Lower leg skin (tissue), 4 donors: ENCODE results near the gene FLT1. TPM values are rescaled to one million over a fixed set of nuclear protein-coding genes. Genes with fewer than 3 reads are reported as not detected.

Experiments
- DNase-seq, 2 donors: peaks; one replicate each; pipeline ENCODE4 v3.0.0-alpha.2; 2019; ENCODE audit warnings: low spot score in 2 of 2
- H3K4me3 ChIP-seq: fragments of 200-600 bp; sonication (generic); 2 replicates; pipeline ENCODE4 v1.5.1; 2017; ENCODE audit warnings: mild to moderate bottlenecking, low read depth; ENCODE audit not compliant: poor library complexity, severe bottlenecking
- POLR2A ChIP-seq, 2 donors: fragments of 450-650 bp; IDR thresholded peaks; one replicate each; pipeline ENCODE4 v1.6.1; 2016 to 2017; ENCODE audit warnings: antibody characterized with exemption in 2 of 2, mild to moderate bottlenecking in 1 of 2, moderate library complexity in 1 of 2
- WGBS, 2 donors: methylation state at CpG; one replicate each; pipeline ENCODE4 v1.1.5; 2018; 5-methylcytosine and 5-hydroxymethylcytosine counted together
- intact Hi-C: fragments of 100-400 bp; cut with DNase I; formaldehyde crosslinking; loops from one replicate; pipeline ENCODE4 v1.15.0; 2023; ENCODE audit warnings: low total_unique reads
- total RNA-seq, 4 donors: library from RNA; depleted of rRNA; stranded (reverse); fragments of >200 nt; gene quantifications; one replicate each; pipeline ENCODE4 v1.1.0, GENCODE V29; 2016
- TF ChIP-seq, protein P1 (sequence below), 3 donors: fragments of 450-650 bp; IDR thresholded peaks; one replicate each; pipeline ENCODE4 v1.5.1; 2016; ENCODE audit warnings: antibody characterized with exemption in 3 of 3, mild to moderate bottlenecking in 3 of 3, moderate library complexity in 2 of 3

The FLT1 gene
- total RNA-seq, 4 donors from 2014 or later = 5.3 to 16.3 (median 9.7) TPM

DNA sequence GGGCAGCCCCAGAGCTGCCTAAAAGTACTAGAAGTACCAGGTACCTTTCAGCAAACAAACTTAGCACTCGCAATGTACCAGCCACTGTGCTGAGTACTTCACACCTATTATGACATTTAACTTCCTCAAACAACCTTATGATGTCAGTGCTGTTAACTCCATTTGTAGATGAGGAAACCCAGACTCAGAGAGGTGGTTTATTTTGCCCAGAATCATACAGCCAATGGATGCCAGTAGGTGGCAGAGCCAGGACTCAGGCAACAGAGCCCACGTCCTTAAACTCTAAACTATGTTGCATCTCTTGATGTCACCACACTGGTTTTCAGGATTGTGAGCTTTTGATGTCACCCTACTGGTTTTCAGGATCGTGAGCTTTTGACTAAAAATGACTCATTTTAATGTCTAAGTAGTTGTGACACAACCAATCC lies 78.9 kb downstream of the FLT1 start:
- DNase-seq = no peak
- no peak overlapping the region for H3K4me3 ChIP-seq
- 61 to 66% methylated on average over 3 of the region's 3 CpGs for WGBS, 2 donors
- TF ChIP-seq POLR2A (IDR thresholded peaks at IDR 0.05) = no peak
- TF ChIP-seq, protein P1, sequence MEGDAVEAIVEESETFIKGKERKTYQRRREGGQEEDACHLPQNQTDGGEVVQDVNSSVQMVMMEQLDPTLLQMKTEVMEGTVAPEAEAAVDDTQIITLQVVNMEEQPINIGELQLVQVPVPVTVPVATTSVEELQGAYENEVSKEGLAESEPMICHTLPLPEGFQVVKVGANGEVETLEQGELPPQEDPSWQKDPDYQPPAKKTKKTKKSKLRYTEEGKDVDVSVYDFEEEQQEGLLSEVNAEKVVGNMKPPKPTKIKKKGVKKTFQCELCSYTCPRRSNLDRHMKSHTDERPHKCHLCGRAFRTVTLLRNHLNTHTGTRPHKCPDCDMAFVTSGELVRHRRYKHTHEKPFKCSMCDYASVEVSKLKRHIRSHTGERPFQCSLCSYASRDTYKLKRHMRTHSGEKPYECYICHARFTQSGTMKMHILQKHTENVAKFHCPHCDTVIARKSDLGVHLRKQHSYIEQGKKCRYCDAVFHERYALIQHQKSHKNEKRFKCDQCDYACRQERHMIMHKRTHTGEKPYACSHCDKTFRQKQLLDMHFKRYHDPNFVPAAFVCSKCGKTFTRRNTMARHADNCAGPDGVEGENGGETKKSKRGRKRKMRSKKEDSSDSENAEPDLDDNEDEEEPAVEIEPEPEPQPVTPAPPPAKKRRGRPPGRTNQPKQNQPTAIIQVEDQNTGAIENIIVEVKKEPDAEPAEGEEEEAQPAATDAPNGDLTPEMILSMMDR (IDR thresholded peaks at IDR 0.05) = no peak
- intact Hi-C loops = no loop called here

DNA sequence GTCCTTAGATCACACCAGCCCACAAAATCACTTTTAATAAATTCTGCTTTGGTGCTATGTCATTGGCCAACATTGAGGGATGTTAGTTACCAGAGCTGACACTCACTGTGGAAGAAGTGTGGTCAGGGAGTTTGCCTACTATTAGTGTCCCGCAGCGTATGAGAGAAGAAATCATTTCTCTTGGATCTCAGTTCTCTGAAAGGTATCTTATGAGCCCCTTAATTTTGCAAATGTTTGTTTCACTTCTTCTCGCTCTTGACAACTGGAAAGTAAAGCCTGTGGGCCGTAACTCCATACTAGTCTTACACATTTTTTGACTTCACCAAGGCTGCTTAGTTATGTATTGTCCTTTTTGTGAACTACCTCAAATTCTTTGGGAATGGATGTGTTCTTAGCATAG lies 80.9 kb downstream of the FLT1 start:
- intact Hi-C loops = no loop called here
- no peak for TF ChIP-seq POLR2A (IDR thresholded peaks at IDR 0.05)
- TF ChIP-seq, protein P1 (IDR thresholded peaks at IDR 0.05) = no peak
- no peak for DNase-seq
- H3K4me3 ChIP-seq = no peak overlapping the region
- WGBS, 2 donors = 92 to 95% methylated on average over 4 of the region's 4 CpGs

DNA sequence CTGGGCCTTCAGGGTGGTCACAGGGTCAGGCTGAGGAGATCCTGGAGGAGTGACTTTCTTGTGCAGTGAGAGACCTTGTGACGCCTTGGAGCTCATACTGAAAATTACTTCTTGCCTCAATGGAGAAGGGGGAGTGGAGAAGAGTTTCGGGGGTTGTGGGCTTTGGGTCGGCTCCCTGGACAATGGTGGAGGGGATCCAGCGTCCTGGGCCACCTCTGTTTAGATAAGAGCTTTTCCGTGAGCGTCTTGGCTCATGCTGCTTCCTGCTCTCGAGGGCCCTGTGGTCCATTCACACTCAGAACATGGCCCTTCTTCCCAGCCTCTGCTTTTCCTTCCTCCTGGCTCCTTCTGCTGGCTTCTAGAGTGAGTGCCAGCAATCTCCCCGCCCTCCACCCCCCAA lies 81.9 kb downstream of the FLT1 start:
- no peak for DNase-seq
- intact Hi-C loops = no loop called here
- WGBS, 2 donors = 75 to 78% methylated on average over 8 of the region's 8 CpGs

DNA sequence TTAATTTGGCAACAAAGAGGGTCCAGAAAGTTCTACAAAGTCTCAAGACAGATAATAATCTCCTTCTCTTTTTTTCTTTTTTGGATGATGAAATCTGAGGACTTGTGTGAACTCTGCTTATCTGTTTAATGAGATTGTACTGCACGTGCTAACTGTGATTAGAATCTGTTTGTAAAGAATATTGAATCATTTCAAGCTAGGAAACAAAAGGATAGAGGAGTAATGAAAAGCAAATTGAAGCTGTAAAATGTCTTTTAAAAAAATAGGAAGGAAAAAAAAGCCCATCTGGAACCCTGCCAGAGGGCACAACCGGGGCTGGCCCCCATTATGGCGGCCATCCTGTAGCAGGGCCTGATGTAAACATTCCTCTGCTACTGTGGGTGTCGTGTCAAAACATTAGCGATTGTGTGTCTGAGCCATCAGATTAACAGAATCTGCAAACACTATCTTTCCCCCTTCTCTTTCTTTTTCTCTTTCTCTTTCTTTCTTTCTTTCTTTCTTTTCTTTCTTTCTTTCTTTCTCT lies 83.0 kb downstream of the FLT1 start:
- H3K4me3 ChIP-seq = no peak overlapping the region
- intact Hi-C loops = no loop called here
- no peak for DNase-seq
- no peak for TF ChIP-seq POLR2A (IDR thresholded peaks at IDR 0.05)
- TF ChIP-seq, protein P1 (IDR thresholded peaks at IDR 0.05) = no peak
- WGBS, 2 donors = 28 to 36% methylated on average over 5 of the region's 5 CpGs

More for the DNA sequence above, 81.9 kb downstream of the FLT1 start:
- TF ChIP-seq, protein P1 (IDR thresholded peaks at IDR 0.05) = no peak
- TF ChIP-seq POLR2A (IDR thresholded peaks at IDR 0.05) = no peak
- H3K4me3 ChIP-seq = no peak overlapping the region

DNA sequence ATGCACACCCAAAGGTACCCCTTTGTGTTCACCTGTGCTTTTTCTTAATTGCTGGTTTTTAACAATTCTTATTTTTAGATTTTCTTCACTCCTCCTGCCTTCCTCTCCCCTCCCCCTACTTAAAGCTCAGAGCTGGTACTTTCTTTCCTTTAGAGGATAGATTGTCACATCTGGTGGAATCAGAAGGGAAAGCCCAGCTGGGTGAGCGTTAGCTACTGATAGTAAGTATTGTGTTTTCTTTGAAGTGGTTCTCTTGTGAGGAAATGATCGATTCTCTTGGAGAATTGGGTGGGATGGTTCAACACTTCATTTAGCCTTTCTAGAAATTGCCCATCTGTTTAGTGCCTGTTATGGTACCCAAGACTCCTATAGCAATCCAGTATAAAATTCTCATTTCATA lies 84.8 kb downstream of the FLT1 start:
- intact Hi-C loops = no loop called here

More for the DNA sequence above, 84.8 kb downstream of the FLT1 start:
- H3K4me3 ChIP-seq = no peak overlapping the region
- no peak for DNase-seq
- 61 to 75% methylated on average over 2 of the region's 2 CpGs for WGBS, 2 donors
- TF ChIP-seq POLR2A (IDR thresholded peaks at IDR 0.05) = no peak
- TF ChIP-seq, protein P1 (IDR thresholded peaks at IDR 0.05) = no peak
